ENCODE results near the gene OSBPL5.
"Not testable (repeated sequence)": the region's sequence is repeated elsewhere in the genome, so short reads cannot be mapped to it uniquely, and the experiment has no call there.

Gene OSBPL5

DNA sequence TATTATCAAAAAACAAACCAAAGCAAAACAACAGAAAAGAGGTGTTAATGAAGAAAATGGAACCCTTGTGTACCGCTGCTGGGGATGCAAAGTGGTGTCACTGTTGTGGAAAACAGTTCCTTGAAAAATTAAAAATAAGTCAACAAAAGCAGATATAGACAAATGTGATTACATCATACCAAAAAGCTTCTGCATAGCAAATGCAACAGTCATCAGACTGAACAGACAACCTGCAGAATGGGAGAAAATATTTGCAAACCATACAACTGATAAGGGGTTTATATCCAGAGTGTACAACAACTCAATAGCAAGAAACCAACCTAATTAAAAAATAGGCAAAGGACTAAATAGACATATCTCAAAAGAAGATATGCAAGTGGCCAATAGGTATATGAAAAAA lies 85.0 kb downstream of the OSBPL5 start:
- DNase-seq: no peak

DNA sequence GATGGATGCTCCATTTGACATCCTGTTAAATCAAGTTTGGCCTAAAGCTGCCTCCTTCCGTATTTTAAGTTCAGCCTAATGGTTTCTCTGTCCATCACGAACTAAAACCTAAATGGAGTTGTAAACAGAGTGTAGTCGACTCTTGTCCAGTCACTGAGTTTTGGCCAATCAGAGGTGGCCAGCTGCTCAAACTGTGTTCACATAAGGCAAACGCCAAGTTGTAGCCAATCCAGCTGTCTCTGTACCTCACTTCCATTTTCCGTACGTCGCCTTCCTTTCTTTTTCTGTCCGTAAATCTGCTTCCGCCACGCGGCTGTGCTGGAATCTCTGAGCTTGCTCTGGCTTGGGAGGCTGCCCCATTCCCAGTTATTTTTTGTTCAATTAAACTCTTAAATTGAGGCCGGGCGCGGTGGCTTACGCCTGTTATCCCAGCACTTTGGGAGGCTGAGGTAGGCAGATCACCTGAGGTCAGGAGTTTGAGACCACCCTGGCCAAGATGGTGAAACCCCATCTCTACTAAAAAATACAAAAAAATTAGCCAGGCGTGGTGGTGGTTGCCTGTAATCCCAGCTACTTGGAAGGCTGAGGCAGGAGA lies 87.2 kb downstream of the OSBPL5 start:
- no peak for DNase-seq

- DNase-seq: no peak
Measured at GRCh38 chr11:3077189-3077836, 87.8 kb downstream of the OSBPL5 start.

DNA sequence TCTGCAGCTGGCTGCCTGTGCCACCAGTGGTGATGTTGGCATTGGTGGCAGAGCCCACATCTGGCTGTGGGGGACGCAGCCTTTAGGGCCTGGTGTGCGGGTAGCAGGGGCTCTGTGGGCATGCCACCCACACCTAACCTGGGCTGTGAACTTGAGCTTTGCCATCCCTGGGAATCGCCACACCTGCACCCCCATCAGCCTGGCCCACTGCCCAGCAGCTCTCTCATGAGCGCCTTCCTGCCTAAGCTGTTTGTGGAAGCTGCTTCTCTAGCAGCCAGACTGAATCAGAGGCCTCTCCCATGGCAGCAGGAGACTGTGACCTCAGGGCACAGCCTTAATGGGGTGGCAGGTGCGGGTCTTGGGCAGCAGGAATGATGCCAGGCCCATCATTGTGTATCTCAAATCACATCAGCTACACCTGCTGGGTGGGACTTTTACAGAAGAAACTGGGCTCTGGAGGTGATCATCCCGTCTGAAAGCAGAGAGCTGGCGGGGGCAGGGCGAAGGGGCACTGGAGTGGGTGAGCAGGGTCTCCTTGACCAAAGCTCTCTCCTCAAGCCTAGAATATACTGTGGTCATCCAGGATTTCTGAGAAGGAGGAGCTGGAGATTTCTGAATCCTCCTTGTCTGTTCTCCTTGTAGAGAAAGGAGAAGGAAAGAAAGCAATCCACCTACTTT lies 90.1 kb downstream of the OSBPL5 start:
- no peak for DNase-seq

GRCh38 chr11:3073029-3073435 lies 92.1 kb downstream of the OSBPL5 start:
- no peak for DNase-seq

- no peak for DNase-seq
Measured at GRCh38 chr11:3069425-3069824, 95.7 kb downstream of the OSBPL5 start.

GRCh38 chr11:3066308-3066707 lies 98.8 kb downstream of the OSBPL5 start:
- not testable (repeated sequence) for DNase-seq

DNA sequence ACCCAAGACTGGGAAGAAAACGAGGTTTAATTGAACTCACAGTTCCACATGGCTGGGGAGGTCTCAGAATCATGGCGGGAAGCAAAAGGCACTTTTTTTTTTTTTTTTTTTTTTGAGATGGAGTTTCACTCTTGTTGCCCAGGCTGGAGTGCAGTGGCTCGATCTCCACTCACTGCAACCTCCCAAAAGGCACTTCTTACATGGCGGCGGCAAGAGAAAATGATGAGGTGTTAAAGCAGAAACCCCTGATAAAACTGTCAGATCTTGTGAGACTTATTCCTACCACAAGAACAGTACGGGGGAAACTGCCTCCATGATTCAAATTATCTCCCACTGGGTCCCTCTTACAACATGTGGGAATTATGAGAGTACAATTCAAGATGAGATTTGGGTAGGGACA lies 100.4 kb downstream of the OSBPL5 start:
- DNase-seq: not testable (repeated sequence)

- not testable (repeated sequence) for DNase-seq
Measured at GRCh38 chr11:3063876-3064275, 101.2 kb downstream of the OSBPL5 start.

DNA sequence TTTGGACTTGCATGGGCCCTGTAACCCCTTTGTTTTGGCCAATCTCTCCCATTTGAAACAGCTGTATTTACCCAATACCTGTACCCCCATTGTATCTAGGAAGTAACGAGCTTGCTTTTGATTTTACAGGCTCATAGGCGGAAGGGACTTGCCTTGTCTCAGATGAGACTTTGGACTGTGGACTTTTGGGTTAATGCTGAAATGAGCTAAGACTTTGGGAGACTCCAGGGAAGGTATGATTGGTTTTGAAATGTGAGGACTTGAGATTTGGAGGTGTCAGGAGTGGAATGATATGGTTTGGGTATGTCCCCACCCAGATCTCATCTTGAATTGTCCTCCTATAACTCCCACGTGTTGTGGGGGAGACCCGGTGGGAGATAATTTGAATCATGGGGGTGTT lies 101.7 kb downstream of the OSBPL5 start:
- DNase-seq: not testable (repeated sequence)

DNA sequence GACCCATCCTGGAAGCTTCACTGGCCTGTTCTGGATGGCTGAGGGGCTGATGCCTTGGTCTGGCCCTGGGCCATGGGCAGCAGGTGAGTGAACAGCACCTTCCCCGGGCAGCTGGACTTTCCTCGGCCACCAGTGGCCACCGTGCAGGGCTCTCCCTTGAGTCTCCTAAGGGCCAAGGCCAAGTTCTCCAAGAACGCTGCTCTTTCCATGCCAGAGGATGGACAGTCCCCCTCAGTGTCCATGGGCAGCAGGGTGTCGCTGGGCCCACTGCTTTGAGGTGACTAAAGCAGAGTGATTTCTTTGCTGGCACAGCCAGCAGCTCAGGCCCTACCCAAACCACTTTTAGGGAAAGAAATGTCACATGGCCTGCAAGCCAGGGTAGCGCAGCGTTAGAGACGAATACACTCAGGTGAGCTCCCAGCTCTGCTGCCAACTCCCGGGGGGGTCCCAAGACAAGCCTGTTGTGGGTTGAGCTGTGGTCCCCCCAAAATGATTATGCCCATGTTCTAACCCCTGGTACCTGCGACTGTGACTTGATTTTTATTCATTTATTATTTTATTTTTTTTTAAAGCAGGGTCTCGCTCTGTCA lies 104.6 kb downstream of the OSBPL5 start:
- no peak for DNase-seq

- no peak for DNase-seq
Measured at GRCh38 chr11:3058753-3059664, 106.1 kb downstream of the OSBPL5 start.

DNA sequence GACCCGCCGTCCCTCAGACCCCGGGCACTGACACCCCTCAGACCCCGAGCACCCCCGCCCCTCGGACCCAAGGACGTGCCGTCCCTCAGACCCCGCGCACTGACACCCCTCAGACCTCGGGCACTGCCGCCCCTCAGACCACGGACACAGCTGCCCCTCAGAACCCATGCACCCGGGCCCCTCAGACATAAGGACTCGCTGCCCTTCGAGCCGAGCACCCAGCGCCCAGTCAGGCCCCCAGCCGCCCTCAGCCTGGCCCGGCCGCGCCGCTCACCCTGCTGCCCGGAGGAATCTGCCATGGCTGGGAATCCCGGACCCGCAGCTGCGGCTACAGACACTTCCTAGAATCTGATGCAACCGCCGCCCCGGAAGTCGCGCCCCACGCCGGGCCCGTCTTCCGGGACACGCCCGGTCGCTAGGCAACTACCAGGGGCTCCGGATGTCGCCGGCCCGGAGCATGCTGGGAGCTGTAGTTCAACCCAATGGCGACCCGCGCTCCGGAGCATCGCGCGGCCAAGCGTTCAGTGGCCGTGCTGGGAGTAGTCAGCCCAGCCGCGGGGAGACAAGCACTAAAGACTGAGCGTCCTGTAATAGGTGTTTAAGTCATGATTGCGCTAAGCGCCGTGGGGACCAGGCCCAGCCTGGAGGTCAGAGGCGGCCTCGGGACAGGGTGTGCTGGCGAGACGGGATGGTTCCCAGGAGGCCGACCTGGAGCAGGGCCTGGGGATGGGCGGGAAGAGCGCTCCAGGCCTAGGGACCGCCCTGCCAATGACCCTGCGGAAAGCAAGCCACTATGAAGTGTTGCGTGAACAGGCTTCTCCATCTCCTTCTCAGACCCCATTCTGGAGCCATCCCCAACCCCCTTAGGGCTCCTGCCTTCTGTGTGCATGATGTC lies 107.8 kb downstream of the OSBPL5 start, which contains the start of gene CARS1:
Gene CARS1, minus strand, starts transcription at position 355 of the 895 bp plus-strand sequence. Its CDS starts 56 bp downstream, at position 299.
- DNase-seq: peak; percentile 76

DNA sequence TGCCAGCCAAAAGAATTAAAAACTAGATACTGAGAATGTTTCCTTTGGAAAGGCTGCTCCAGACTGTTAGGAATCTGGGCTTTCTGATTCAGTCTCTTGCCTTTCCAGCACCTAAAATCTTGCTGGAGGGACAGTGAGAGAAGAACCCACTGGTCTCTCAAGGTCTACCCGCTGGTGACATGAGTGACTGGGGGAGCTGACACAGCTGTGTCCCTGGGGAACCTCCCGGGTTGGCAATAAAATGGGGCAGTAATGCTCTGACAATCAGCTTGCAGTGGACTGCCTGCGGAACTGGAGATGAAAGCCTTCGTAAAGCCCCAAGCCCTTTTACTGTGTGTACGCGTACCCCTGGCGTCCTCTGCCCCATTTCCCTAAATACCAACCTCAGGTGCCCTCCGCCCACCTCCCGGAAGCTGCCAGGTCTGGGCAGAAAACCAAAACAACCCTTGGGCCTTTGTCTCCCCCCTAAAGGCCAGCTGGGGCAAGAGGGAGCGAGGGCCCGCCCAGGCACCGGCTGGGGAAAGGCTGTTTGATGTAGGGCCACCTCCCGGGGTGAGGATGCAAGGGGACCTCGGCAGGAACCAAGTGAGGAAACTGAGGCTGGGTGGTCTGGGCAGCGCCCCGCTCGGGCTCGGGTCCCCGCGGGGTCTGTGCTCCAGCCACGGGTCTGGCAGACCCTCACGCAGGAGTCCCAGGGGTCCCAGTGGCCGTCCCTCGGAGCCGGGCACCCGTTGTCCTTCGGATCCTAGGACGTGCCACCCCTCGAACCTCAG lies 108.6 kb downstream of the OSBPL5 start:
- DNase-seq: no peak

DNA sequence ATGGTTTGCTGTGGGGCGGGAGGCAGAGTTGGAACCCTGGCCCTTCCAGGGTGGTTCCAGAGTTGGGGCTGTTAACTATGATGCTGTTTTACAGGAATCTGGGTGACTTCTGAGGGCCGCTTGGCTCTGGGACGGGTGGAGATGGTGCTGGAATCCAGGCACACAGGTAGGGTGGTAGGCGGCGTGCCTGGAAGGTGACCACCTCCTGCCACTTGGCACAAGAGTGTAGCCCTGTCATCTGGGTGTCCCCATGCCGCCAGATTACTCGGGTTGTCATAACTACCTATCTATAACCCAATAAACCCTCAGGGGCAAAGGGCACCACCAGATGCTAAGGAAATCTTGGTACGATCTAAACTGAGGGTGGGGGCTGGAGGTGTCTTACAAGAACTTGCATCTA lies 109.2 kb downstream of the OSBPL5 start:
- DNase-seq: no peak

- DNase-seq: no peak
Measured at GRCh38 chr11:3052567-3052966, 112.5 kb downstream of the OSBPL5 start.

DNA sequence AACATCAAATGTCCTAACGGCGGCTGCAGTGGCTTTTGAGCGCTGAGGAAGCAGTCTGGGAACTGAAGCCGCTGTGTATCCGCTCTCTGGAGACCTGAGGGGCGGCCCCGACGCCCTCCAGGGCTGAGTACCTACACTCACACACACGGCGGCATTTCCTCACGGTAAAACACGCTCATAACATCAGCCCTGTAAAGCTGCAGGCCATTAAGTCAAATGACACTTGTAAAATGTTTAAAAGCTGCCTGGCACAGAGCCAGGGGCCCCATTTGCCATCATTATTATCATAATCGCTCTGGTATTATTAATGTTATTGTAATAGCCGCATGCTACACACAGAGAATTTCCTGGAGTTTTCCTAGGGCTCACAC lies 113.0 kb downstream of the OSBPL5 start:
- DNase-seq: no peak

GRCh38 chr11:3051196-3052108 lies 113.7 kb downstream of the OSBPL5 start:
- DNase-seq: no peak

GRCh38 chr11:3050386-3051195 lies 114.5 kb downstream of the OSBPL5 start:
- DNase-seq: no peak

All from NCI-H510A treated with DMSO at 0.1 percent for 48 hours (cell line).